ENCODE measurements around the gene LYSMD3.
A peak's percentile ranks its signal among the peaks of the same experiment; 100 is the strongest.

DNA sequence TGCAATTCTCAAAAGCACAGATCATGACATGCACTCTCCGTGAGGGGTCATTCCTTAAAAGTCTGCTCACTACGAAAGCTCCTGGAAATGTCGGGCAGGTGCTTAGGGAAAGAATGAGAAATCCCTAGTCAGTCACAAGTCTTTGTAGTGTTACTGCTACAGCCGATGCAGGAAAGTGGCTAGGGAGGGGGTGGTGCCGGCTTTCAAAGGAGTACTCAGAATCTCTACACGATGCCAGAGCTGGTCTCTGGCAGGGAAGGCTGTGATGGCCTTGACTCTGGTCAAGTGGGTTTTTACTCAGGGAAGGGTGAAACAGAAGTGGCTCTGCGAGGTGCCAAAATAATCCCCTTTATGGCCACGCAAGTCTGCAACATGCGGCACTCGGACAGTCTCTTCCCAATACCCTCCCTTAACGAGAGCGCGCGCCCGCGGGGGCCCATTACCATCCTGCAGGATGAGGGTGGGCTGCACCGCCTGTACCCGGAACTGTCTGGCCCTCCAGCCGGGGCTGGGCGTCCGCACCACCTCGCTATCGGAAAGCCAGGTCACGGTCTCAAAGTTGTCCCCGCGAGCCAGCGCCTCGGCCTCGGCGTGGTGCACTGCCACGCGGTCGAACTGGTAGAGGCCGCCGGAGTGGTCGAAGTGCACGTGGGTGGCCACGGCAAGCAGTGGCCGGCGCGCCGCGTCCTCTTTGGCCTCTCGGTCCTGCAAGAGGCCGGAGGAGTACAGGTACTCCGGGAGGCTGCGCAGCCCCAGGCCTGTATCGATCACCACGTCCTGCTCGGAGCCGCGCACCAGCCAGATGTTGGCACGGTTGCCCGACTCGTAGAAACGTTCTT, 55.8 kb downstream of the LYSMD3 start:
- TF ChIP-seq TAF1 (IDR thresholded peaks at IDR 0.05; ENCODE audit: low read depth, low read length) = peak; percentile 30; the same call in 1 of the 2 replicates
- no peak for TF ChIP-seq POLR2A (IDR thresholded peaks at IDR 0.05; ENCODE audit: low read depth, low read length)
- no peak for TF ChIP-seq POLR2AphosphoS5 (IDR thresholded peaks at IDR 0.05; ENCODE audit: low read depth, low read length)
- no peak for TF ChIP-seq SPI1 (IDR thresholded peaks at IDR 0.05; ENCODE audit: low read depth, low read length)
- no peak for TF ChIP-seq PAX5 (IDR thresholded peaks at IDR 0.05; ENCODE audit: insufficient read depth, low read length, severe bottlenecking)
- TF ChIP-seq POU2F2 (IDR thresholded peaks at IDR 0.05; ENCODE audit: low read depth, low read length) = no peak

All from GM12891 (cell line).